HEK293T (cell line): ENCODE data around the gene FAM163B.

Experiments
- ARNT ChIP-seq: fragments of 450-650 bp; IDR thresholded peaks from 2 replicates; pipeline ENCODE4 v1.6.1; 2017; ENCODE audit warnings: mild to moderate bottlenecking
- BHLHE40 ChIP-seq: fragments of 450-650 bp; IDR thresholded peaks from 2 replicates; pipeline ENCODE4 v1.6.1; 2016; ENCODE audit warnings: mild to moderate bottlenecking, moderate library complexity, borderline replicate concordance
- FOXA1 ChIP-seq: fragments of 450-650 bp; IDR thresholded peaks from 2 replicates; pipeline ENCODE4 v1.6.1; 2016; ENCODE audit warnings: mild to moderate bottlenecking
- FOXK2 ChIP-seq: fragments of 450-650 bp; IDR thresholded peaks from 2 replicates; pipeline ENCODE4 v1.6.1; 2016; ENCODE audit warnings: mild to moderate bottlenecking
- HDGF ChIP-seq: fragments of 450-650 bp; IDR thresholded peaks from 2 replicates; pipeline ENCODE4 v1.6.1; 2017; ENCODE audit warnings: antibody characterized with exemption, borderline replicate concordance
- L3MBTL2 ChIP-seq: fragments of 450-650 bp; conservative IDR thresholded peaks from 2 replicates; pipeline ENCODE4 v1.6.1; 2016; ENCODE audit warnings: mild to moderate bottlenecking
- NFRKB ChIP-seq: fragments of 450-650 bp; IDR thresholded peaks from 2 replicates; pipeline ENCODE4 v1.6.1; 2016; ENCODE audit warnings: mild to moderate bottlenecking, moderate library complexity
- PKNOX1 ChIP-seq: fragments of 450-650 bp; IDR thresholded peaks from 2 replicates; pipeline ENCODE4 v1.6.1; 2016
- SP1 ChIP-seq: fragments of 450-650 bp; IDR thresholded peaks from 2 replicates; pipeline ENCODE4 v1.6.1; 2017
- SUZ12 ChIP-seq: fragments of 450-650 bp; IDR thresholded peaks from 2 replicates; pipeline ENCODE4 v1.6.1; 2016; ENCODE audit warnings: mild to moderate bottlenecking
- TARDBP ChIP-seq: fragments of 450-650 bp; IDR thresholded peaks from 2 replicates; pipeline ENCODE4 v1.6.1; 2016
- ZNF384 ChIP-seq: fragments of 450-650 bp; IDR thresholded peaks from 2 replicates; pipeline ENCODE4 v1.6.1; 2016

GRCh38 chr9:133615606-133616188, 6.5 kb upstream of the FAM163B start:
- TF ChIP-seq ZNF384 (no peak), TARDBP (no peak), HDGF (no peak), FOXA1 (no peak), FOXK2 (no peak), SUZ12 (no peak), SP1 (no peak), BHLHE40 (no peak), NFRKB (no peak), PKNOX1 (no peak), ARNT (no peak), L3MBTL2 (no peak)
